Endothelial cell (in vitro differentiated cells): ENCODE measurements around the gene TRPM7. TPM values are rescaled to one million over a fixed set of nuclear protein-coding genes. Genes with fewer than 3 reads are reported as not detected.

Experiments
- DNase-seq: peaks from one replicate; pipeline ENCODE4 v3.0.0; 2021; ENCODE audit warnings: low spot score
- H3K27ac Mint-ChIP-seq: one replicate; pipeline ENCODE4 v1.8.0; 2021; ENCODE audit warnings: mixed read lengths, inconsistent platforms; ENCODE audit not compliant: unreplicated experiment
- H3K27me3 Mint-ChIP-seq: one replicate; pipeline ENCODE4 v1.8.0; 2021; ENCODE audit warnings: mild to moderate bottlenecking, moderate library complexity, mixed read lengths, inconsistent platforms; ENCODE audit not compliant: unreplicated experiment
- H3K36me3 Mint-ChIP-seq: one replicate; pipeline ENCODE4 v1.8.0; 2021; ENCODE audit warnings: mild to moderate bottlenecking, low read depth, mixed read lengths, inconsistent platforms; ENCODE audit not compliant: unreplicated experiment
- H3K4me1 Mint-ChIP-seq: one replicate; pipeline ENCODE4 v1.8.0; 2021; ENCODE audit warnings: mild to moderate bottlenecking, mixed read lengths, inconsistent platforms; ENCODE audit not compliant: unreplicated experiment
- H3K4me3 Mint-ChIP-seq: one replicate; pipeline ENCODE4 v1.8.0; 2021; ENCODE audit warnings: mild to moderate bottlenecking, mixed read lengths, inconsistent platforms; ENCODE audit not compliant: unreplicated experiment
- H3K9me3 Mint-ChIP-seq: one replicate; pipeline ENCODE4 v1.8.0; 2021; ENCODE audit warnings: mixed read lengths, inconsistent platforms; ENCODE audit not compliant: unreplicated experiment
- CTCF ChIP-seq: fragments of 200-600 bp; sonication (generic); IDR thresholded peaks from one replicate; pipeline ENCODE4 v1.5.0; 2021; ENCODE audit warnings: antibody characterized with exemption; ENCODE audit not compliant: unreplicated experiment
- total RNA-seq: library from RNA; stranded (reverse); fragmentation: NEBNext Ultra II Directional; extraction: Animal tissue kit (Norgen Biotek cat#: 25700); gene quantifications from one replicate; pipeline ENCODE4 v1.2.1, GENCODE V29; 2021; ENCODE audit not compliant: unreplicated experiment

Gene TRPM7
- total RNA-seq, 1 donor from 2014 or later, result 22.6 TPM

- H3K9me3 Mint-ChIP-seq, result no peaks in the 10 kb centered on the region
- DNase-seq, result no peak
- no peak overlapping the region for H3K4me3 Mint-ChIP-seq
- H3K36me3 Mint-ChIP-seq, result peaks cover 9% of the 10 kb centered on the region
- peaks cover 1% of the 10 kb centered on the region for H3K27me3 Mint-ChIP-seq
- no peaks in the 10 kb centered on the region for H3K4me1 Mint-ChIP-seq
- no peak overlapping the region for H3K27ac Mint-ChIP-seq
- no peak for TF ChIP-seq CTCF
Measured at GRCh38 chr15:50655555-50655954, 31.0 kb downstream of the TRPM7 start.

- peaks cover 11% of the 10 kb centered on the region for H3K36me3 Mint-ChIP-seq
- no peaks in the 10 kb centered on the region for H3K9me3 Mint-ChIP-seq
- no peaks in the 10 kb centered on the region for H3K4me1 Mint-ChIP-seq
- no peak for DNase-seq
- H3K27ac Mint-ChIP-seq, result no peak overlapping the region
- H3K27me3 Mint-ChIP-seq, result peaks cover 1% of the 10 kb centered on the region
- no peak for TF ChIP-seq CTCF
- no peak overlapping the region for H3K4me3 Mint-ChIP-seq
Measured at GRCh38 chr15:50653156-50653743, 33.3 kb downstream of the TRPM7 start.

GRCh38 chr15:50652671-50653070, 33.9 kb downstream of the TRPM7 start:
- no peak for TF ChIP-seq CTCF
- no peak for DNase-seq
- Mint-ChIP-seq H3K36me3 (peaks cover 11% of the 10 kb centered on the region), H3K9me3 (no peaks in the 10 kb centered on the region), H3K27ac (no peak overlapping the region), H3K27me3 (peaks cover 1% of the 10 kb centered on the region), H3K4me3 (no peak overlapping the region), H3K4me1 (no peaks in the 10 kb centered on the region)

- Mint-ChIP-seq H3K9me3 (no peaks in the 10 kb centered on the region), H3K36me3 (peaks cover 23% of the 10 kb centered on the region), H3K27ac (no peak overlapping the region), H3K4me3 (peak overlapping the region; percentile 7), H3K4me1 (no peaks in the 10 kb centered on the region), H3K27me3 (peaks cover 1% of the 10 kb centered on the region)
- TF ChIP-seq CTCF, result no peak
- no peak for DNase-seq
Measured at GRCh38 chr15:50641318-50641717, 45.3 kb downstream of the TRPM7 start.

GRCh38 chr15:50636146-50636545, 50.5 kb downstream of the TRPM7 start:
- Mint-ChIP-seq H3K9me3 (no peaks in the 10 kb centered on the region), H3K4me1 (no peaks in the 10 kb centered on the region), H3K4me3 (no peak overlapping the region), H3K36me3 (peaks cover 7% of the 10 kb centered on the region), H3K27me3 (peaks cover 1% of the 10 kb centered on the region), H3K27ac (no peak overlapping the region)
- DNase-seq, result no peak
- no peak for TF ChIP-seq CTCF
